Naive thymus-derived CD4-positive, alpha-beta T cell (primary cell): ENCODE data around the gene RBM17. TPM values are rescaled to one million over a fixed set of nuclear protein-coding genes. Genes with fewer than 3 reads are reported as not detected.
A peak's percentile ranks its signal among the peaks of the same experiment; 100 is the strongest.

Source experiments
- ATAC-seq: fragments of 150-1000 bp; cut with Tn5 transposase; 2 replicates; pipeline ENCODE4 v1.10.0; 2021; ENCODE audit warnings: mild to moderate bottlenecking, moderate library complexity
- CTCF ChIA-PET: fragments of 350-600 bp; sonication (Branson Sonifier 250); formaldehyde crosslinking; loops from one replicate; lab custom pipeline; 2021; ENCODE audit warnings: antibody characterized with exemption; lab: Charles Lee
- POLR2A ChIA-PET: fragments of 350-600 bp; sonication (Branson Sonifier 250); formaldehyde crosslinking; loops from one replicate; lab custom pipeline; 2021; ENCODE audit warnings: antibody characterized with exemption, inconsistent platforms; lab: Charles Lee
- DNase-seq, 9 donors: peaks; one replicate each; pipeline versions ENCODE4 v3.0.0 to v3.0.0-alpha.2; 2020 to 2022; ENCODE audit warnings: mixed read lengths in 1 of 9
- H3K27ac ChIP-seq: one replicate; pipeline ENCODE4 v1.7.0; 2013; ENCODE audit warnings: mild to moderate bottlenecking, low read depth, low read length, moderate library complexity
- H3K27me3 ChIP-seq, 2 donors: one replicate each; pipeline ENCODE4 v1.7.0; 2013; ENCODE audit warnings: low read length in 2 of 2, mild to moderate bottlenecking in 2 of 2, moderate library complexity in 2 of 2; ENCODE audit not compliant: control insufficient read depth in 2 of 2, insufficient read depth in 2 of 2
- H3K36me3 ChIP-seq, 3 experiments: 1 replicate in 2 of 3; 2 replicates in 1 of 3; pipeline ENCODE4 v1.7.0; 2013; ENCODE audit warnings: low read length in 3 of 3, mild to moderate bottlenecking in 3 of 3, moderate library complexity in 1 of 3; ENCODE audit not compliant: insufficient read depth in 3 of 3, control insufficient read depth in 2 of 3
- H3K4me1 ChIP-seq, 2 donors: one replicate each; pipeline ENCODE4 v1.7.0; 2013; ENCODE audit warnings: low read length in 2 of 2, mild to moderate bottlenecking in 2 of 2, moderate library complexity in 1 of 2; ENCODE audit not compliant: control insufficient read depth in 2 of 2, insufficient read depth in 2 of 2
- H3K4me3 ChIP-seq: 2 replicates; pipeline ENCODE4 v1.7.0; 2013; ENCODE audit warnings: mild to moderate bottlenecking, low read length
- H3K9me3 ChIP-seq, 3 experiments: 1 replicate in 2 of 3; 2 replicates in 1 of 3; pipeline ENCODE4 v1.7.0; 2013; ENCODE audit warnings: low read length in 3 of 3; ENCODE audit not compliant: control insufficient read depth in 2 of 3
- H3K27ac Mint-ChIP-seq, 9 donors: one replicate each; pipeline ENCODE4 v1.8.0; 2020 to 2022; ENCODE audit warnings: mixed read lengths in 9 of 9, mild to moderate bottlenecking in 8 of 9, moderate library complexity in 5 of 9, inconsistent platforms in 2 of 9
- H3K27me3 Mint-ChIP-seq, 5 donors: one replicate each; pipeline ENCODE4 v1.8.0; 2021 to 2022; ENCODE audit warnings: mixed read lengths in 5 of 5, mild to moderate bottlenecking in 1 of 5
- H3K36me3 Mint-ChIP-seq, 5 donors: one replicate each; pipeline ENCODE4 v1.8.0; 2020 to 2022; ENCODE audit warnings: mixed read lengths in 5 of 5, mild to moderate bottlenecking in 3 of 5, inconsistent platforms in 1 of 5
- H3K4me1 Mint-ChIP-seq, 7 donors: one replicate each; pipeline ENCODE4 v1.8.0; 2020 to 2022; ENCODE audit warnings: mixed read lengths in 7 of 7, mild to moderate bottlenecking in 3 of 7, inconsistent platforms in 1 of 7
- H3K4me3 Mint-ChIP-seq, 10 donors: one replicate each; pipeline ENCODE4 v1.8.0; 2020 to 2022; ENCODE audit warnings: mild to moderate bottlenecking in 10 of 10, mixed read lengths in 10 of 10, moderate library complexity in 6 of 10, inconsistent platforms in 2 of 10
- H3K9me3 Mint-ChIP-seq, 11 donors: one replicate each; pipeline ENCODE4 v1.8.0; 2020 to 2022; ENCODE audit warnings: mixed read lengths in 11 of 11, mild to moderate bottlenecking in 4 of 11, inconsistent platforms in 1 of 11, moderate library complexity in 1 of 11
- intact Hi-C, 2 donors: fragments of 100-400 bp; cut with micrococcal nuclease; formaldehyde crosslinking; loops; one replicate each; pipeline ENCODE4 v1.15.1; 2023
- polyA plus RNA-seq, 2 donors: library from polyadenylated mRNA; unstranded; fragments of 300-500 nt; fragmentation: Illumina TruSeq; gene quantifications; one replicate each; pipeline ENCODE4 v1.2.3, GENCODE V29; 2021
- total RNA-seq, 6 experiments: library from RNA in 5 of 6; stranded (reverse) in 5 of 6; gene quantifications; 1 replicate in 5 of 6; 2 replicates in 1 of 6; pipeline ENCODE4 v1.2.3 and lab custom pipeline; 2021 to 2026

RBM17 gene
- total and polyA plus RNA-seq, 7 experiments from 2014 or later = 66.6 to 158 (median 121) TPM

DNA sequence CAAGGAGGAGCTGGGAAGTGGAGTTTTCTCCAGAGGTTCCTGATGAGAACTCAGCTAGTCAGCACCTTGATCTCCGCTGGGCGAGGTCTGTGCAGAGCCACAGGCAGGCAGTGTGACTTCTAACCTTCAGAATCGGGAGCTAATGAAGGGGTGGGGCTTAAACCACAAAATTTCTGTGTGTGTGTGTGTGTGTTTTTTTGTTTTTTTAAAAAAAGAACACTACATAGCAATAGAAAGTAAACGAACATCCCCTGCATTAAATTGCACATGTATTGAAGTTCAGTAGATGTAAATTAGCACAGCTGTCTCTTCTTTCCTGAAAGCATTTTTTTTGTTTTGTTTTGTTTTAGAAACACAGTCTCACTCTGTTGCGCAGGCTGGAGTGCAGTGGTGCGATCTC is 46.2 kb downstream of the RBM17 start:
- no peaks in the 10 kb centered on the region for H3K9me3 ChIP-seq
- Mint-ChIP-seq H3K27me3 (peaks cover 0 to 19% (median under 1%) of the 10 kb centered on the region in 5 donors), H3K4me3 (no peak overlapping the region), H3K36me3 (no peaks in the 10 kb centered on the region), H3K9me3 (no peaks in the 10 kb centered on the region), H3K4me1 (peaks cover 9 to 56% (median 13%) of the 10 kb centered on the region in 7 donors), H3K27ac (no peak overlapping the region)
- ChIA-PET CTCF (interaction anchor here (0.6 to 2.0 kb wide), 3 partner anchors 49 to 146 kb away, joined by 3 to 5 read pairs (median 4); no protein-coding TSS in a partner anchor), POLR2A (interaction anchor here (0.6 to 1.7 kb wide), 2 partner anchors 10 to 157 kb away, joined by 3 to 6 read pairs; no protein-coding TSS in a partner anchor)
- no peak overlapping the region for H3K4me3 ChIP-seq
- H3K36me3 ChIP-seq = no peaks in the 10 kb centered on the region
- H3K27ac ChIP-seq = no peak overlapping the region
- DNase-seq = no peak
- H3K4me1 ChIP-seq = peaks cover 6% of the 10 kb centered on the region in 2 donors
- ATAC-seq = peak; percentile 35
- intact Hi-C loops = no loop called here
- H3K27me3 ChIP-seq = no peaks in the 10 kb centered on the region

DNA sequence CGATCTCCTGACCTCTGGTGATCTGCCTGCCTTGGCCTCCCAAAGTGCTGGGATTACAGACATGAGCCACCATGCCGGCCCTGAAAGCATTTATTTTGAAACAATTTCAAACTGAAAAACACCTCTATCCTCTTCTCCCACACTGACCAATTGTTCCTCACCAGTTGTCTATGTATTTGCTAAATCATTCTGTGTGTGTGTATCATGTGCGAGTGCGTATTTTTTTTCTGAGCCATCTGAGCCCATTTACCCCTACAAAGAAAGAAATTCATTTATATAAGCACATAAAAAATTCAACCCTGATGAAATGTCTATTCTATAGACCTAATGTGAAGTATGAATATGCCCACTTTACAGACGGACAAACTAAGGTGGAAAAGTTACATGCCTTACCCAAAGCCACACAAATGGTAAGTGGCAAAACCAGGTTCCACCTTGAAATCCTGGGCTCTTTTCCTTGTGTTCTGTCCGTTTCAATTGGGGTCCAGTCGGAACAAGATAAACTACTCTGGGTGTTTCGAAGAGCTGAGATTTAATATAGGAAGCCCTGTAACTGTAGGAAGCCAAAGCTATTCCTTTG is 46.8 kb downstream of the RBM17 start:
- POLR2A ChIA-PET = interaction anchor here (1.1 to 1.7 kb wide), 3 partner anchors 9 to 26 kb away, joined by 3 to 6 read pairs (median 3); no protein-coding TSS in a partner anchor
- no peak overlapping the region for H3K4me3 ChIP-seq
- DNase-seq (no peak), ATAC-seq (no peak)
- H3K4me1 ChIP-seq = peaks cover 4 to 10% of the 10 kb centered on the region in 2 donors
- Mint-ChIP-seq H3K4me3 (peak overlapping the region in 1 of 10 donors; percentile 50), H3K4me1 (peaks cover 13 to 57% (median 16%) of the 10 kb centered on the region in 7 donors), H3K27ac (peak overlapping the region in 1 of 9 donors; percentile 11), H3K27me3 (peaks cover 0 to 17% (median 0%) of the 10 kb centered on the region in 5 donors), H3K36me3 (no peaks in the 10 kb centered on the region), H3K9me3 (no peaks in the 10 kb centered on the region)
- intact Hi-C loops = no loop called here
- no peak overlapping the region for H3K27ac ChIP-seq
- no peaks in the 10 kb centered on the region for H3K27me3 ChIP-seq
- no peaks in the 10 kb centered on the region for H3K36me3 ChIP-seq
- H3K9me3 ChIP-seq = no peaks in the 10 kb centered on the region
- CTCF ChIA-PET = interaction anchor here (0.6 to 2.8 kb wide), 6 partner anchors 10 to 271 kb away, joined by 3 to 10 read pairs (median 4); no protein-coding TSS in a partner anchor

DNA sequence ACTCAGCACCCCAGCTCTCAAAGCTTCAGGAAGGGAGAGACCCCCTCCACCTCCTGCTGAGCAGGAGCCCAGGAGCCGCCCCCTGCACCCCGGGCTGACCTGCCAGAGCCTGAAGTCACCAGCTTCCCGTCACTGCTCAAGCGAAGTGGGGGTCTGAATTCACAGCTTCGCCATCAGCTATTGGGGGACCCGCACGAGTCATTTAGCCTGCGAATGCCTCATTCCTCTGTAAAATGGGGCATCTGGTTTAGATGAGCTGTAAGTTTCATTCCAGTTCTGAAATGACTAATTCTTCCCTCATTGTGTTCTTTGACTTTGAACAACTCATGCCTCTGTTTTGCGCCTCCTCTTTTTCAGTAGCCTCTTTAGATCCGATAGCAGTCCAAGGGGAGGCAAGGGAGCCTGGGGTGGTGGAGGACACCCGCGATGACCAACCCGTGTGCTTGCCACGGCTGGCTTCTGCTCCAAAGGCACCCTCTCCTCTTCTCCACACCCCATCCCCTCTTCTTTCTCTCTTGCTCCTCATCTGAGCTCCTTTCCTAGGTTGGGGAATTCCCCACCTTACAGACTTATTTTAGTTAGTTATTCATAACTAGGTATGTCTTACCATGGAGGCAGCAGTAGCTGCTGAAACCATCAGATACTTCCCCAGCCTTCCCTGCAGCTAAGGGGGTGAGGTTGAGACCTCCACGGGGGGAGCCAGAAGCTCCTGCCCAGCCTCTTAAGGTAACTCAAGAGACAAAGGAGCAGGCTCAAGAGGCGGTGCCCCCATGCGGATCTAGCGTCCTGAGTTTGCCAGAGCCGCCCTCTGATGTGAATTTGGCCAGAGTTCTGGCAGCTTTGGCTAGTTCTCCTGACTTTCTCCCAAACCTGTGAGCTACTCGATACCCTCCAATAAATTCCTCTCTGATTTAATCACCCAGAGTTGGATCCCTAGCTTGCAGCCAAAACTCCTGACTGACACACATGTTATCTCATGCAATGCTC is 47.7 kb downstream of the RBM17 start:
- Mint-ChIP-seq H3K4me1 (peaks cover 21 to 61% (median 24%) of the 10 kb centered on the region in 7 donors), H3K27ac (peak overlapping the region in 3 of 9 donors; percentile 11 to 63 (median 16)), H3K9me3 (no peaks in the 10 kb centered on the region), H3K4me3 (peak overlapping the region in 1 of 10 donors; percentile 57), H3K27me3 (peaks cover 0 to 17% (median 0%) of the 10 kb centered on the region in 5 donors), H3K36me3 (no peaks in the 10 kb centered on the region)
- DNase-seq (peak in 1 of 9 donors; percentile 68), ATAC-seq (peak; percentile 12)
- no peak overlapping the region for H3K27ac ChIP-seq
- H3K27me3 ChIP-seq = no peaks in the 10 kb centered on the region
- peaks cover 9 to 17% of the 10 kb centered on the region in 2 donors for H3K4me1 ChIP-seq
- H3K9me3 ChIP-seq = no peaks in the 10 kb centered on the region
- POLR2A ChIA-PET = interaction anchor here (1.1 to 1.7 kb wide), 5 partner anchors 8 to 66 kb away, joined by 3 to 6 read pairs (median 3); partner anchors contain the start of gene PFKFB3
- H3K4me3 ChIP-seq = no peak overlapping the region
- no peaks in the 10 kb centered on the region for H3K36me3 ChIP-seq
- intact Hi-C loops = no loop called here
- CTCF ChIA-PET = interaction anchor here (0.8 to 2.8 kb wide), 5 partner anchors 10 to 270 kb away, joined by 3 to 10 read pairs (median 3); no protein-coding TSS in a partner anchor

DNA sequence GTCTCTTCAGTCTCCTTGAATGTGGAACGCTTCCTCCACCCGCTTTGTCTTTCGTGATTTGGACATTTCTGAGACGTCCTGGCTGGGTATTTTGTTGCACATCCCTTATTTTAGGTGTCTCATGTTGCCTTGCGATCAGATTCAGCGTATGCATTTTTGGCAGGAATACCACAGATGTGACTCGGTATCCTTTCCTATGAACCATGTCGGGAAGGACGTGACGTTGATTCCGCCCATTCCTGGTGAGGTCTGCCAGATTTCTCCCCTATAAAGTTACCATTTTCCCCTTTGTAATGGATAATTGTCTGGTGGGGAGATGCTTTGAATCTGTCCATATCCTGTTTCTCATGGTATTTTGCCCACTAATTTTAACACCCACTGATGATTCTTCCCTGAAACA is 49.6 kb downstream of the RBM17 start:
- POLR2A ChIA-PET = interaction anchor here (0.6 kb wide), 1 partner anchor 15 kb away, joined by 3 read pairs; no protein-coding TSS in a partner anchor
- Histone ChIP-seq H3K4me3 (no peak overlapping the region), H3K36me3 (no peaks in the 10 kb centered on the region), H3K4me1 (peaks cover 9 to 19% of the 10 kb centered on the region in 2 donors), H3K9me3 (no peaks in the 10 kb centered on the region), H3K27ac (no peak overlapping the region), H3K27me3 (no peaks in the 10 kb centered on the region)
- CTCF ChIA-PET = interaction anchor here (1.4 to 2.8 kb wide), 2 partner anchors 264 to 268 kb away, joined by 3 to 10 read pairs; no protein-coding TSS in a partner anchor
- Mint-ChIP-seq H3K4me3 (no peak overlapping the region), H3K9me3 (no peaks in the 10 kb centered on the region), H3K27me3 (peaks cover 0 to 17% (median 0%) of the 10 kb centered on the region in 5 donors), H3K27ac (no peak overlapping the region), H3K4me1 (peaks cover 24 to 73% (median 27%) of the 10 kb centered on the region in 7 donors), H3K36me3 (no peaks in the 10 kb centered on the region)
- no peak for DNase-seq
- intact Hi-C loops = no loop called here
- no peak for ATAC-seq

DNA sequence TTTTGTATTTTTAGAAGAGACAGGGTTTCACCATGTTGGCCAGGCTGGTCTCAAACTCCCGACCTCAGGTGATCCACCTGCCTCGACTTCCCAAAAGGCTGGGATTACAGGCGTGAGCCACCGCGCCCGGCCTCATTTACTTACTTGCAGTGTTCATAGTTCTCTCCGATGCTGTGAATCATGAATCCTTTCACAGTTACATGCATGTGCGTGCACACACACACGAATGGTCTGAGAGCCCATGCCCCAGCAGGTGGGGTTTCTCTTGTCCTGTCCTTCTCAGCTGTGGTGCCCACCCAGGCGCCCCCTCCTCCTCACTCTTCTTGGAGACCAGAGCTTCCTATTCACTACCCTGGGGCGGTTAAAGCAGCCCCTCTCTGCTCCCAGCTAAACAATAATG is 50.6 kb downstream of the RBM17 start:
- Histone ChIP-seq H3K27me3 (no peaks in the 10 kb centered on the region), H3K4me1 (peaks cover 14 to 19% of the 10 kb centered on the region in 2 donors), H3K4me3 (no peak overlapping the region), H3K36me3 (no peaks in the 10 kb centered on the region), H3K27ac (no peak overlapping the region), H3K9me3 (no peaks in the 10 kb centered on the region)
- peak overlapping the region in 1 of 9 donors; percentile 81 for H3K27ac Mint-ChIP-seq
- no peaks in the 10 kb centered on the region for H3K36me3 Mint-ChIP-seq
- DNase-seq (no peak), ATAC-seq (no peak)
- POLR2A ChIA-PET = interaction anchor here (0.6 kb wide), 1 partner anchor 19 kb away, joined by 4 read pairs; no protein-coding TSS in a partner anchor
- no peak overlapping the region for H3K4me3 Mint-ChIP-seq
- peaks cover 24 to 73% (median 31%) of the 10 kb centered on the region in 7 donors for H3K4me1 Mint-ChIP-seq
- H3K27me3 Mint-ChIP-seq = peaks cover 0 to 17% (median 0%) of the 10 kb centered on the region in 5 donors
- intact Hi-C loops = no loop called here
- CTCF ChIA-PET = no interaction called here
- H3K9me3 Mint-ChIP-seq = no peaks in the 10 kb centered on the region
